Omental fat pad (tissue), 4 donors: Measurements from ENCODE around the gene PRKAR1B. TPM values are rescaled to one million over a fixed set of nuclear protein-coding genes. Genes with fewer than 3 reads are reported as not detected.

Source experiments
- ATAC-seq: fragments of 150-250 bp; one replicate; pipeline ENCODE4 v1.9.1; 2016; ENCODE audit warnings: mild to moderate bottlenecking, moderate library complexity; ENCODE audit not compliant: low FRiP score
- DNase-seq: peaks from one replicate; pipeline ENCODE4 v3.0.0-alpha.2; 2019; ENCODE audit warnings: low spot score
- CTCF ChIP-seq, 3 donors: fragments of 450-650 bp; IDR thresholded peaks; one replicate each; pipeline ENCODE4 v1.5.1; 2016 to 2017; ENCODE audit warnings: antibody characterized with exemption in 3 of 3, mild to moderate bottlenecking in 3 of 3, moderate library complexity in 2 of 3
- total RNA-seq, 4 donors: library from RNA; depleted of rRNA; stranded (reverse); fragments of >200 nt; gene quantifications; one replicate each; pipeline ENCODE4 v1.1.0, GENCODE V29; 2016

Gene PRKAR1B
- total RNA-seq, 4 donors from 2014 or later, result 9.0 to 11.4 (median 10.3) TPM

- ATAC-seq (no peak), DNase-seq (no peak)
- TF ChIP-seq CTCF (IDR thresholded peaks at IDR 0.05), result no peak
Observed at GRCh38 chr7:767580-767940, 40.5 kb upstream of the PRKAR1B start.

- DNase-seq (no peak), ATAC-seq (no peak)
- TF ChIP-seq CTCF (IDR thresholded peaks at IDR 0.05), result no peak
Observed at GRCh38 chr7:765383-765782, 38.3 kb upstream of the PRKAR1B start.

- ATAC-seq, result no peak
- no peak for DNase-seq
- TF ChIP-seq CTCF (IDR thresholded peaks at IDR 0.05), result no peak
Observed at GRCh38 chr7:763762-764161, 36.7 kb upstream of the PRKAR1B start.

- DNase-seq, result no peak
- ATAC-seq, result no peak
- no peak for TF ChIP-seq CTCF (IDR thresholded peaks at IDR 0.05)
Observed at GRCh38 chr7:762885-763284, 35.8 kb upstream of the PRKAR1B start.

- ATAC-seq, result no peak
Observed at GRCh38 chr7:761631-762030, 34.5 kb upstream of the PRKAR1B start.

GRCh38 chr7:761101-761500 lies 34.0 kb upstream of the PRKAR1B start:
- TF ChIP-seq CTCF (IDR thresholded peaks at IDR 0.05), result no peak
- no peak for DNase-seq
- no peak for ATAC-seq

More at GRCh38 chr7:761631-762030, 34.5 kb upstream of the PRKAR1B start:
- DNase-seq, result no peak
- no peak for TF ChIP-seq CTCF (IDR thresholded peaks at IDR 0.05)

- DNase-seq (no peak), ATAC-seq (no peak)
- TF ChIP-seq CTCF (IDR thresholded peaks at IDR 0.05), result no peak
Observed at GRCh38 chr7:760006-760405, 32.9 kb upstream of the PRKAR1B start.
